HG03064 (cell line): ENCODE measurements around the gene ZNF670.

ENCODE experiments used
- ATAC-seq: cut with Tn5 transposase; IDR thresholded peaks from one replicate; pipeline ENCODE4 v1.9.1; 2021; ENCODE audit warnings: low read depth; ENCODE audit not compliant: unreplicated experiment

ZNF670 gene

GRCh38 chr1:247104965-247105364 is 26.4 kb upstream of the ZNF670 start:
- no peak for ATAC-seq

DNA sequence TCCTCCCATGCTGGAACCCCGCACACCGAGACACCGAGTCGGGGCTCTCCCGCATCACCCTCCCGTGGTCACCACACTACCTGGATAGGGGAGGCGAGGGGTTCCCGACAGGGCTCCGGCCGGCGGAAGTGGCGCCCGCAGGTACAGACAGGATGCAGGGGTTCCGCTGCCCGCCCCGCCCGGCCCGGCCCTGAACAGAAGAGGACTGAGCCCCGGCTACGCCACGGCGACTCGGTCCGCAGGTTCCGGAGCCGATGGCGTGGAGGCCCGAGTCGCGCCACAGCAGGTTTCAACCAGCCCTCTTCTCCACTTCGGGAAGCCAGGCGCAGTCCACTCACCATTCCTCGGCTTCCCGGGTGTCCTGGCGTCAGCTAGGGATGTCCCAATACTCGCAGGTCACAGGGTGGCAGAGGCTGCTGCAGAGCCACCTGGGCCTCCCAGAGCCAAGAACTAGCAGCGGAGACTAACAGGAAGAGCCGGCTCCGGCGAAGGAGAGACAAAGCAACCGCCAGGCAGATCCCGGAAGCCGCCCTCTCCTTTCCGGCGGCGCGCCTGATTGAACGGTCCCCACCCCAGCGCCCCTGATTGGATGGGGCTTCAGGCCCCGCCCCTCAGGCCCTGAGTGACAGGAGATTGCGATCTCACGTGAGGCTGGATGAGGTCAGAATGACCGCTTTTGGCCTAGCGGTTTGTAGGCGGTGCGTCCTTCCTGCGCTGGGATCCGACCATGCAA is 25.4 kb upstream of the ZNF670 start, which contains the start of gene ZNF669:
Gene ZNF669 (minus strand): TSS at position 498 of the 733 bp plus-strand sequence. CDS start 157 bp downstream, at position 341.
- peak; percentile 100 for ATAC-seq

DNA sequence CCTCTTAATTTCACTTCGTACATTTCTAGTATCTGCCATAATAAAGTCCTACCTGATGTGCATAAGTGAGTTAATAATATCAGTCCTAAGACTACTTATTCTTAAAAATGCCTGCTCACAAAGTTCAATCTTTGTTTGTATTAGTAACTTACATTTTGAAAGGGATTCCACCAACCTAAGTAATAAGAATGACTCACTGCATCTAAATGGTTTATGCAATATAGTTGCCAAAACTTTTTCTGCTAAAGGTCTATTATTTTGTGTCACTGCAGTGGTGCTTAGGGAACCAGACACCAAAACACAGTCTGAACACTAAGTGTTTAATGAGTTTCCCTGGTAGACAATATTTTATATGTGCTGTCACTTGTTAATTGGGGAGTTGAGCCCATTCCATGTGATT is 23.8 kb upstream of the ZNF670 start:
- ATAC-seq = no peak

- ATAC-seq = no peak
Observed at GRCh38 chr1:247100676-247101279, 22.2 kb upstream of the ZNF670 start.

DNA sequence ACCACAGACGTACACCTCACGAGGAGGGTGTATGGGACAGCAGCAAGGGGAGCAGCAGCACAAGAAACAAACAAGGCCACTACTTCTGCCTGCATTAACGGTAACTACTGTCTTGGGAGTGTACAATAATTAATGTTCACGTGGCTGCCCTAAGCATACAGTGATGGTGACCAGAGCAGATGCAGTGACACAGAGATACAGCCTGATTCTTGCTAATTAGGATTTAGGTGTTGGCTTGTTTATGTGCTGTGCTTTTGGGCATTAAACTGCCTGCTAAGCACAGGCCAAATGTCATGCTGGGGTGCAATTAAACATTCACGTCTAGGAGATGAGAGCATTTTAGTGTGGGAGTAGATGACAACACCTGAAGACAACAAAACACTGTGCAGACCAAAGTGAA is 18.3 kb upstream of the ZNF670 start:
- no peak for ATAC-seq

DNA sequence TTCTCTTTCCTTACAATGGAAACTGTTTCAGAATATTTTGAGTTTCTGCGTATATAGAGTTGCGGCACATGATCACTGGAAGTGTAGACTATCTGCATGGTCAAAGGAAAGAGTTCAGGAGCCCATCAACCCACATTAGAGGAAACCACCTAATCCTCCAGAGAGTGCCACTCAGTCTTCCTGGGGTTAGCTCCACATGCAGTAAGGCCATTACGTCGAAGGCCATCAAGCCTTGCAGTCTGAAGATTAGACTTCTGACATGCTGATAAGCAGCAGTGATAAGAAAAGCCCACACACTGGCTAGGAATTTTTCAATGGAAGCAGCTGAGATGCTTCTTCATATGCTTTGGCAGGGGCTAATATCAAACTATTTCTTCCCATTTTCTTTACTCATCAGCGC is 17.9 kb upstream of the ZNF670 start:
- ATAC-seq = no peak

DNA sequence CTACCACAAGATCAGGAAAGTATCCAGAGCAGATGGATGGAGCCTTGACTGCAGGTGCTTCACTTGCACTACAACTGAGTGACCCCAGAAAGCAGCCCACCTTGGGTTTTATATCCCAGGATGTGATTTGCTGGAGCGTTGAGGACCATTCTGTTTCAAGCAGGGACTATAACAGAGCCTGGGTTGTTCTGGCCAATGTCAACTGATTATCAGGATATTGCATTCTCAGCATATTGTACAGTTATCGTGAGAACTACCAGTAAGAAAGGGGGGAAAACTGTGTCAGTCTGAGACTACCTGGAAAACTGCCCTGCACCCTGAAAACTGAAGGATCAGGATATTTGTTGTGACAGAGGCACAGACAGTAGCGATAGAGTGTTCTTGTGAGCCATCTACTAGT is 17.5 kb upstream of the ZNF670 start:
- ATAC-seq = no peak

GRCh38 chr1:247090455-247090854 is 11.8 kb upstream of the ZNF670 start:
- ATAC-seq = no peak

- ATAC-seq = no peak
Observed at GRCh38 chr1:247089616-247090375, 11.2 kb upstream of the ZNF670 start.

- no peak for ATAC-seq
Observed at GRCh38 chr1:247088967-247089366, 10.4 kb upstream of the ZNF670 start.

DNA sequence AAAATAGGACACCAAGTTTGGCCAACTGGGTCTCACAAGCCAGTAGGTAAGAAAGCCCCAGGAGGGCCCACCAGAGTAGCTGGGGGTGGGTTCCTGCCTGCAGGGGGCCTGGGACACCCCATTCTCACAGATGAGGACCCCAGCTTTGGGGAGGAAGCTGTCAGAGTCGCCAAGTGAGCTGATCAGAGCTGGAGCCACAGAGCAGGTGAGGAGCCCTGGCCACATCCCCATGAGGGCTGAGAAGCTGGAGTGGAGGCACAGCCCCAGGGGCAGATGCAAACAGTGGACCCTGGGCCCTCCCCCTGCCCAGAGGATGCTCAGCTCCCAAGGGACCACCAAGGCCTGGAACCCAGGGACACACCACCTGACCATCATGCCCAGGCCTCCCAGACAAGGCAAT is 8.6 kb upstream of the ZNF670 start:
- no peak for ATAC-seq

DNA sequence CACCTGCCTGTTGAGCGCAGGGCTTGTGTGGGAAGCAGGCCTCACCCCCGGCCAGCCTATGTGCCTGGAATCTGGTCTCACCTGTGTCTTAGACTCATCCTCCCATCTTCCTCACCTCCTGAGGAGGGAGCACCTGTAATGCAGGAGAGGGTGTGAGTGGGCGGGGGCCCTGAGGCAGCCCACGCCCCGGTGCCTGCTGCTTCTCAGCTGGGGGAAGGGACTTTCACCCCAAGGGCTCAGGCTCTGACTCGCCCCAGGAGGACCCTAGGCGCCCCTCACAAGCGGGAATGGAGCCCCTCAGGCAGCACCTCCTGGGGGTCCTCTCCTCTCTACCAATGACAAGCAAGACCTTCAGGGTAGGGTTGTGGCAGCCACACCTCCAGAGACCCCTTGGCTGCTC is 6.7 kb upstream of the ZNF670 start:
- no peak for ATAC-seq

- ATAC-seq = no peak
Observed at GRCh38 chr1:247084771-247085170, 6.2 kb upstream of the ZNF670 start.

DNA sequence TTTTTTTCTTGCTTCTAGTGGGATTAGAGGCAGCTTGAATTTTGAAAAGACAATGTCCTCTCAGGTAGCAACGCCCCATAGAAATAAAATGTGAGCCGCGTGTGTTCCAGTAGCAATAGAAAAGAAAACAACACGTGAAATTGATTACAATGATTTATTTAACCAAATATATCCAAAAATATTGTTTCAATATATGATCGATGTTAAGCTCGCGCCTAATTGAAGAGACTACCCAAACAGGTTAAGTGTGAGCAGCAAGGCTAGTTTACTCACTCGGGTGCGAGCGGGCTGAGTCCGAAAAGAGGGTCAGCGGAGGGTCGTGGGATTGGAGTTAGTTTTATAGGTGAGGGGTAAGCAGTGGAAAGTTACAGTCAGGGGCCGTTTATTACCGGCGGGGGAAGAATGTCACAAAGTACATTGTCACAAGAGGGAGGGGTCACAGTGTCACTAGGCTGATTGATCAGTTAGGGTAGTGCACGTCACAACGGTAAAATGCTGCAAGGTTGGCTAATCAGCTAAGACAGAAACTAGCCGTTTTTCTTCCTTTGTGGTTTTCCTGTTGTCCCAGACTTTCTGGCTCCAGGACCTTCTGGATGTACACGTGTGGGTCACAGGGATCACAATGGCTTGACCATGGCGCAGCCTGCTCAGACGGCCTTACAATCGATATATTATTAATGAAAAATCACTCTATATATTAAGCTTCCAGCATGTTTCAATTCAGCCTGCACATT is 697 bp upstream of the ZNF670 start:
- no peak for ATAC-seq

DNA sequence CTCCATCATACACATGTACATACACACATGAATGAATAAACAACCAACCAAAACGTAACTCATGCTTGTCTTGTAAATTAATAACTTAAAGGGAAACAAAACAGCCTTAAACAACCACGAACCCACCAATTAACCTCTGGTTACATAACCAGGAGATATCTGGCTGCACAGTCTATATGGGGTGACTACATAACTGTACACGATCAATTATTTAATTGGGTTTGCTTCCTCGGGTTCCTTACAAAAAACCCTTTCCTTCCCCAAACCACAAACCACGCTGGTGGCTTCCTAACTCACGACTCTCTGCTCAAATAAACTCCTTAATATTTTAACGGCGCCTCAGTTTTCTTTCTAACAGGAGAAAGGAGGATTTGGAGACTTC is 744 bp downstream of the ZNF670 start:
- ATAC-seq = peak; percentile 31

- no peak for ATAC-seq
Observed at GRCh38 chr1:247077213-247077612, 1.4 kb downstream of the ZNF670 start.

DNA sequence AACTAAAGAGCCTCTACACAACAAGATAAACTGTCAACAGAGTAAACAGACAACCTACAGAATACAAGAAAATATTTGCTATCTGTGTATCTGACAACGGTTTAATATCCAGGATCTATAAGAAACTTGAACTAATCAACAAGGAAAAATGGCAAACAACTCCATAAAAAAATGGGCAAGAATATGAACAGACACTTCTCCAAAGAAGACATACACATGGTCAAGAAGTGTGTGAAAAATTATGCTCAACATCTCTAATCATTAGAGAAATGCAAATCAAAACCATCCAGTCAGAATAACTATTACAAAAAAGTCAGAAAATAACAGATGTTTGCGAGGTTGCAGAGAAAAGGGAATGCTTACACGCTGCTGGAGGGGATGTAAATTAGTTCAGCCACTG is 8.0 kb downstream of the ZNF670 start:
- no peak for ATAC-seq

- ATAC-seq = no peak
Observed at GRCh38 chr1:247064304-247064703, 14.3 kb downstream of the ZNF670 start.

- no peak for ATAC-seq
Observed at GRCh38 chr1:247060771-247061170, 17.8 kb downstream of the ZNF670 start.

DNA sequence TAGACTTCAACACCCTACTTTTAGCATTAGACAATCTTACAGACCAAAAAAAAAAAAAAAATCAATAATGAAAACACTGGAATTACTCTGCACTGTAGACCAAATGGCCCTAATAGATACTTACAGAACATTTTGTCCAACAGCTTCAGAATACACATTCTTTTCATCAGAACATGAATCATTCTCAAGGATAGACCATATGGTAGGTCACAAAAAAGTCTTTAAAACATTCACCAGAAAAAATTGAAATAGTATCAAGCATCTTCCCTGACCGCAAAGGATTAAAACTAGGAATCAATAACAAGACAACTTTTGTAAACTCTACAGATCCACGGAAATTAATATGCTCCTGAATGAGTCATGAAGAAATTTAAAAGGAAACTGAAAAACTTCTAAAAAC is 22.5 kb downstream of the ZNF670 start:
- ATAC-seq = no peak

GRCh38 chr1:247054992-247055415 is 23.6 kb downstream of the ZNF670 start:
- no peak for ATAC-seq
